GM19328 (cell line): Measurements from ENCODE around the gene RFX4.
"Not testable (repeated sequence)": the region's sequence is repeated elsewhere in the genome, so short reads cannot be mapped to it uniquely, and the experiment has no call there.

Experiments used
- ATAC-seq: cut with Tn5 transposase; IDR thresholded peaks from one replicate; pipeline ENCODE4 v1.9.1; 2021; ENCODE audit warnings: mild to moderate bottlenecking, moderate library complexity; ENCODE audit not compliant: unreplicated experiment

Gene RFX4

DNA sequence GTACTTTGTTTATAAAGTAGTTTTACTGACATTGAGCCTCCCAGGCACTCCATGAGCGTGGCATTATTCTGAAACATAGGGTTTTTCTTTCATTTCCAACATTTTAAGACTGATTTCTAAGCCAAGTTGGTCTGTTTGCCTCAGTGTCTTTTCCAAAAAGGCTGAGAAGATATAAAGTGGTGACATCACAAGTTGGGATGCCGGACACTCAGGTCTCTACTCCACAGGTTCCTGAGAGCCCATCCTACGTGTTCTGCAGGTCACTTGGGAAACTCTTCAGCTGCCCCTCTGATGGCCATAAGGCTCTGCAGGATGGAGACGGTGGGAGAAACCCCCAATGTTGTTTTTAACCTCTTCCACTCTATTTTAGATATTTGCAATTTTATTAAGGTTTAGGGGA is 6.0 kb downstream of the RFX4 start:
- no peak for ATAC-seq

DNA sequence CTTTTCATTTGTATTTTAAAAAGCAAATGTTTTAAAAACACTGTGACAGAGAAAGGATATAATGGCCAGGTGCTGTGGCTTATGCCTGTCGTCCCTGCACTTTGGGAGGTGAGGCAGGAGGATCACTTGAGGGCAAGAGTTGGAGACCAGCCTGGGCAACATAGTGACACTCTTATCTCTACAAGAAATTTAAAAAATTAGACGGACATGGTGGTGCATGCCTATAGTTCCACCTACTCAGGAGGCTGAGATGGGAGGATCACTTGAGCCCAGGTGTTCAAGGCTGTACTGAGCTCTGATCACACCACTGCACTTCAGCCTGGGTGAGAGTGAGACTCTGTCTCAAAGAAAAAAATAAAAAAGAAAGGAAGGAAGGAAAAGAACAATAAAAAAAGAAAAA is 7.8 kb downstream of the RFX4 start:
- no peak for ATAC-seq

DNA sequence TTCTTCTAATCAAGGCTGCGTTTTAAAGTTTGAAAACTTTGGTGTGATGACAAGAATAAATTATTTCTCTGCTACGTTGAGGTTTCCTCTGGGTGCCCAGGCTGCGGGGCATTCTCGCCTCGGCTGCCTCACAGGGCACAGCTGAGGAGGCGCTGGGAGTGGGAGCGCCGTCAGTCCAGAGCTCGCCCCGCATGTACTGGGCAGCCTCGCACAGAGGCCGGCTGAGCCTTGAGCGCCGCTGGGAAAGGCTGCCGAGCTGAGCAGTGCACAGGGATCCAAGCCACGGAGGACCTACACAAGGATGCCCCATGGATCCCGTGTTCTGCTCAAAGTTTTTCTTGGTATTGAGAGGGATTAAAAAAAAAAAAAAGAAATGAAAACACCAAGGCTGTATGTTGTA is 11.6 kb downstream of the RFX4 start:
- no peak for ATAC-seq

DNA sequence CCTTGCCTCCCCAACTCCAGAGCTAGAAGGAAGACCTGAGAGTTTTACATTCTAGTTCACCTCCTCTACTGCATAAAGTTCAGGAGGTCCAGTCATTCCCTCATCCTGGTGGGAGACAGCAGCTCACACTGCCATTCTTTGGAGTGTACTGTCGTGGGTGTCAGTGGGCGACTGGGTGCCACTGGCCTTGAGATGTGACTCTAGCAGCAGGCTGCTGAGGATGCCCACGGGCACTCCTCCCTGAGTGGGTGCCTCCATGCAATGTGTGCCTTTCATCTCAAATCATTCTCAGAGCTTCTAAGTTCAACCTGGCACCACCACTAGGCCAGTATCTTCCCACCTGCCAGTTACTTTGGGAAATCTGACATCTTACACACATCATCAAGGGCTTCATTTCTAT is 12.5 kb downstream of the RFX4 start:
- no peak for ATAC-seq

DNA sequence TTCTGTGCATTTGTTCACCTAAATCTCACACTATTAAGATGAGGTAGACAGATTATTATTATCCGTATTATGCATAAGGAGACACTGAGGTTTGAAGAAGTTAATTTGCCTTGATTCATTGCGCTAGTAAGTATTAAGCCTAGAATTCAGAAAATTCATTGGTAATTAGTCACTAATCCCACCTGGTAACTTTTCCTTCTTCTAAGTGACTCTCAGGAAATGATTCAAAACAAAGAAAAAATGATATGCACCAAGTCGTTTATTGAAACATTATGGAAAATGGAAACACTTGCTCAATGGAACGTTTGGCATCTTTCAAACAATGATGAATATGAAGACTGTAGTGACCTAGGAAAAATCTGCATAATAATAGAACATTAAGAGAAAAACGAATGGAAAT is 15.2 kb downstream of the RFX4 start:
- ATAC-seq, result no peak

DNA sequence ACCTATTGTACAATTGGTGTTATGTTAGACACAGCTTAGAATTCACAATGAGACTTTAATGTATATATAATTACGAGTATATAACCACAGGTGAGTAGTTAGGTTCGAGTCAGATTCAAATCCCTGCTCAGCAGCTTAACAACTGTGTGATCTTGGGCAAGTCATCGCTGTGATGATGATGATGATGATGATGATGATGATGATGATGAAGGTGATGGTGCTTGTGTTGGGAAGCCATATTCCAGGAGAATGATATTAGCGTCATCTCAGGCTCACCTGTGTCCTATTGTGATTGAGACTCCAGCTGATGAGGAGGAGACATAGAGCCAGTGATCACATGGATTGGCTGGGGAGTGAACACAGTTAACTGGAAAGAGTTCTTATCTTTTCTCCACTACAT is 16.5 kb downstream of the RFX4 start:
- no peak for ATAC-seq

DNA sequence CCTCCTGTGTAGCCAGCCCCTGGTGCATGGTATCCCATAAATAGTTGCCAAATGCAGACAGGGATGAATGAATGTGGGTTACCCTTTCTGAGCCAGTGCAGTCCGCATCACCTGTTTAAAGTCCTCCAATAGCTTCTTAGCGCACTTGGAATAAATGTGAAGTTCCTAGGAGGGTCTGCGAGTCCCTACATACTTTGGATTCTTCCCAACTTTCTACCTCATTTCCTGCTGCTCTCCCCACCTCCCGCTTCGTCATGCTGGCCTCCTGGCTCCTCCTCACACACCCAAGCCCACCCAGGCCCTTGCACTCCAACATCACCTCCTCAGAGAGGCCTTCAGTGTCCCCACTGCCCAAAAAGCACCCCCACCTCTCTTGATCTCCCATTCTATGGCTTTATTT is 17.7 kb downstream of the RFX4 start:
- ATAC-seq, result no peak

DNA sequence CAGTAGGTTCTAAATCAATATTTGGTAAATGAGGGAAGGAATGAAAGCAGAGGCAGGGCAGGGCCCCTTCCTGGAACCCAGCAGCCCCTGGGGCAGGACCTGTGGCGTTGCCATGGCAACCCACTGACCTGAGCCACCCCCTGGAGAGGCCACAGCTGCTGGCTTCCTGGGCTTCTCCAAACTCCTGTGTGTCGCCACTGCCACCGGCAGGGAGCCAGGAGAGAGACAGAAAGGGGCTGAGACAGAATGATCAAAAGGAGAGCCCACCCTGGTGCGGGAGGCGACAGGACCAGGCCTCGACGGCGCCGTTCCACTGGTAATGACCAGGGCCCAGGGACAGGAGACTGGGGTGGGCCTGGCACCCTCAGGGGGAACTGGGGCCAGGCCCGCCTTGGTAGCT is 18.2 kb downstream of the RFX4 start:
- ATAC-seq, result no peak

DNA sequence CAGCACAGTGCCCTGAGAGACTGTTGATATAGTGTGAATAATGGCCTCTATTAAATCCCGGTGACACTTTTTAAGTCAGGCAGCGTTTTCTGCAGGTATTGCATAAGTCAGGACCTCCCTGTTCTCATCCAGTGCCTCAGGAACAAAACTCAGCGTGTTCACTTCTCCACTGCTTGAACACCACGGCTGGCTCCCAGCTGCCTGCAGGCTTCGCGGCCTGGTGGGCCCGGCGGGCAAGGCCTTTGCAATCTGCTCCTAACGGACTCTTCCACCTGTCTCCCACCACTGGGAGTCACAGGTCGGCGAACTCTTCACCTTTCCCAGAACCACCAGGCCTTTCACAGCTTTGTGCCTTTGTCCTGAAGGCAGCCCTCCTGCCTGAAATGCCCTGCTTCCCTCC is 18.7 kb downstream of the RFX4 start:
- no peak for ATAC-seq

DNA sequence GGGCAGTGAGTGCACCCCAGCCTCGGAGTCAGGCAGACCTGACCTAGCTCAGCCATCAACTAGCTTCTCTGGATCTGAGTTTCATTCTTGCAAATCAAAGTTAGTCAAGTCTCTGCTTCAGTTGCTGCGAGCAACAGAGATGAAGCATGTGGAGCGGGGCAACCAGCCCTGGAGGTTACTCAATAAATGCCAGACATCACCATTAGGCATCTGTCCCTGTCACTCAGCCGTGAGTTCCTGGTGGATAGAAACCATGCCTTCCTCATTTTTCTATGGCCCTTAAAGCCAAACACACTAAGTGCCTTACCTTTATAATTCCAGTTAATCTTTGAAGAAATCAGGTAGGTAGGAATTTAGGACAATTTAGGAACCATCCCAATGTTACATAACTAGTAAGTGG is 19.3 kb downstream of the RFX4 start:
- ATAC-seq, result no peak

DNA sequence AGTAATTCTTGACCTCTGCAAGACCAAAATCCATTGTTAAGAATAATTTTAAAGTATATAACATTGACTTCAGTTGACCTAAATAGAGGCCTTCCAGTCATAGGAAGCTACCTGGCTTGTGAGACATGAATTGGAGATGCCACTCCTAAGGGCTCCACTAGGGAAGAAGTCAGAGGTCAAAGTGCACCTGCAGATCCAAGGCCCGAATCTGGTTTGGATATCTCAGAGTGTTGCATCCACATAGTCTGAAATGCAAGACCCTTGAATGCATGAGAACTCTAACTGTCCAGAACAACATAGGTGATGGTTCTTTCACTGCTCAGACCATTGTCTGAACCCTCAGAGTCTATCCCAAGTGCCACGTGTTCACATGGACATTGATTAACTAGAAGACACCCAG is 22.4 kb downstream of the RFX4 start:
- ATAC-seq, result no peak

DNA sequence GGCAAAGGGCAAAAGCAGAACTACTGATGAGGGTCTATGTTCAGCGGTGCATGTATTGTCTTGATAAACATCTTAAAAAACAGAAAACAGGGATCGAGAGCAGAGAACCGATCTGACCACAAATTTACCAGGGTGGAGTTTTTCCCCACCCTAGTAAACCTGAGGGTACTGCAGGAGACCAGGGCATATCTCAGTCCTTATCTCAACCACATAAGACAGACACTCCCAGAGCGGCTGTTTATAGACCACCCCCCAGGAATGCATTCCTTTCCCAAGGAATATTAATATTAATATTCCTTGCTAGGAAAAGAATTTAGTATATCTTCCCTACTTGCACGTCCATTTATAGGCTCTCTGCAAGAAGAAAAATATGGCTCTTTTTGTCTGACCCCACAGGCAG is 37.8 kb downstream of the RFX4 start:
- ATAC-seq, result not testable (repeated sequence)

DNA sequence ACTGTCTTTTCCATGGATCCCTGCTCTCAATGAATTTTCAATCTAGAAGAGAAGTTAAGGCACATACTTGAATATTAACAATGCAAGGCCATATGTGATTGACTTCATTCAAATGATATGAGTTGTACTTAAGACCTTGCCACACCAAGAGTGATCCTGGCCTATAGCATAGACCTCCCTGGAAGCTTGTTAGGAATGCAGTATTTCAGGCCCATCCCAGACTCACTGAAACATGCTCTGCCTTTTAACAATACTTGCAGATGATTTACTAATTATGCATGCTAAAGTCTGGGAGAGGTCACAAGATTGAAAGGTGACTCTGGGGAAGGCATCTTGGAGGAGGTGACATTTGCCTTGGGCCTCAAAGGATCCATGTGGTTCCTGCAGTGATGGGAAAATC is 43.2 kb downstream of the RFX4 start:
- ATAC-seq, result no peak

DNA sequence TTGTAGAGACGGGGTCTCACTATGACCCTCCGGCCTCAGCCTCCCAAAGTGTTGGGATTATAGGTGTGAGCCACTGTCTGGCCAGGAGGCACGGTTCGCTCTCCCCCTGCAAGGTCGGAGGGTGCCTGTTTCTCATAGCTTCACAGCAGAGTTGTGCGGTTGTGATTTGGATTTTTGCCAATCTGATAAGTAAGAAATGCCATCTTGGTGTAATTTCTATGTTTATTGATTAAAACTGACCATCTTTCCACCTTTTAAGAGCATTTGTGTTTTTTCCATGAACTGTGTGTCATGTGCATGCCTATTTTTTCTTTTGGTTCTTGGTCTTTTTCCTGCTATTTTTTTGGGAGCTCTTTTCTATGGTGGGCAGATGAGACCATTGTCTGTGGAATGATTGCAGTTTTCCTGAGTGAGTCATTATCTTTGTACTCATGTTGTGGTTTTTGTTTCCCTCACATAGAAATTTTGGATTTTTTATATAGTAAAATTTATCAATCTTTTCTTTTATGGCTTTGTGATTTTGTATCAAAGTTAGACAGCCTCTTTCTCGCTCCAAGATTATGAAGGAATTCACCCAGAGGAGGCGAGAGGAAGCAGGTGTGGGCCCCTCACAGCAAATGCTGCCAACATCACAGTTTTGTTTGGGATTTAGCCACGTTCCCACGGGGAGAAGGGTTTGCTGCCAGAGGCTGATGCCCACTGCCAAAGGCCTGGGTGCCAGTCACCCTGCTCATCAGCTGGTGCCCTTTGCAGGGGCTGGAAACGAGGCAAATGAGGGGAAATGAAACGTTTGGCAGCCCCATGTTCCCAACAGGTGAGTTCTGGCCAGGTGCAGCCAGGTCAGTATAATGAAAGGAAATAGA is 47.2 kb downstream of the RFX4 start:
- no peak for ATAC-seq

DNA sequence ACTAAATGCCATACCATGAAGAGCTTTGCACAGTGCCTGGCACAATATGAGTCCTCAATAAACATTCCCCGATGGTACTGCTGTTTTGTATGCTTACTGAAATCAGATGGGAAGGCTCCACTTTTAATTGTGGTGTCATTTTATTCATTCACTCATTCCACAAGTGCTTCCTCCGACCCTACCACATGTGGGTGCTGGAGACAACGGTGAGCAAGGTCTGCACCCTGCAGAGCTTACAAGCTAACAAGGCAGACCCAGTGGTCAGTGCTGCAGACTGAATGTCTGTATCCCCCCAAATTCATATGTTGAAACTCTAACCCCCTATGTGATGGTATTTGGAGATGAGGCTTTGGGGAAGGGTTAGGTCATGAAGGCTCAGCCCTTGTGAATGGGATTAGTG is 48.3 kb downstream of the RFX4 start:
- no peak for ATAC-seq

DNA sequence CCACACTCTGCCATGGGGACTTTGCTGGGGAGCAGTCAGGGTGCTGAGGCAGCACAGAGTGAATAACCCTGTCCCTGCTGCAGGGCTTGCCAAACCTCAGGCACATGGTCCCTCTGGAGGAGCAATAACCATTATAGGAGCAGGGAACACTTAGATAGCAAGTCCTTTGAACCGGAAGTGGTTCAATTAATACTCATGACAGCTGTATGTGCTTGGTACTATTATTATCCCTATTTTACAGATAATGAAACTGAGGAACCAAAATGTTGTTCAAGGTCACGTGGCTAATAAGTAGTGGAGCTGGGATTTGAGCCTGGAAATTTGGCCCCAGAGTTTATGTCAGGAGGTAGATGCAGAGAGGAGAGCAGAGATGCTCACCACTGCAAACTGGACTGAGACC is 49.0 kb downstream of the RFX4 start:
- ATAC-seq, result no peak

DNA sequence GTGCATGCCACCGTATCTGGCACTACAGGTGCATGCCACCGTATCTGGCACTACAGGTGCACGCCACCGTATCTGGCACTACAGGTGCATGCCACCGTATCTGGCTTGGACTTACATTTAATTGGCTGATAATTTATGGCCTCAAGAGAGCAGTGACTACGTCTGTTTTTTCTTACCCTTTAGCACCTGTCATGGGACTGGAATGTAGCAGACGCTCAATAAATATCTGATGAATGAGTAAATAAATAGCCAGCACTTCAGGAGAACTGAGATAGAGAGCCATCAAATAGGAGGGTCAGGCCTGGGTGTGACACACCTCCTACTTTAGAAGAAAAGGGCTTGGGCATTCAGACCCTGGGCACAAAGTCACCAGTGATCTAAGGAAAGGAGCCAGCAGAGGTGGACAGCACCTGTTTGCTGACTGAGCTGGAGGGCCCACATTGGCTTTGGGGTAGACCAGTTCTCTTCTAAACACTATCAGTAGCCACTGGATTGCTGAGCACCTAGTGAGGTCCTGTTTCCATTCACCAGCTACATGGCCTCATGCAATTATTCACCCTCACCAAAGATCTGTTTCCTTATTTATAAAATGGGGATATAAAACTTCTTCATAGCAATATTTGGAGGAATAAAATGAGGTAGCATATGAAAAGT is 50.1 kb downstream of the RFX4 start:
- ATAC-seq, result no peak

DNA sequence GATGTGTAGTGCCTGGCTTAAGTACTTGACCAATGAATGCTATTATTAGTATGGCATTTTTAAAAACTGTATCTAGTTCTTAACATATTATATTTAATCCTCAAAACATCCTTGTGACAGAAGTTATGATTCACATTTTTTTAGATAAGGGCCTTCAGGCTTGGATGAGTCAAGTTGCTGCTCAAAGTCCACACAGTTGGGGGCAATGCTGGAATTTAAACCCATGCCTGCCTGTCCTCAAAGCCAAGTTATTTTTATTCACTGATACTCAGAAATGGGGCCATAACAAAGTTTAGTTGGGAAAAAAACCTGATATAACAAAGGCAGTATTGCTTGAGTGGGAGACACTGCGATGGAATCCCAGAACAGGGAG is 50.6 kb downstream of the RFX4 start:
- ATAC-seq, result no peak

DNA sequence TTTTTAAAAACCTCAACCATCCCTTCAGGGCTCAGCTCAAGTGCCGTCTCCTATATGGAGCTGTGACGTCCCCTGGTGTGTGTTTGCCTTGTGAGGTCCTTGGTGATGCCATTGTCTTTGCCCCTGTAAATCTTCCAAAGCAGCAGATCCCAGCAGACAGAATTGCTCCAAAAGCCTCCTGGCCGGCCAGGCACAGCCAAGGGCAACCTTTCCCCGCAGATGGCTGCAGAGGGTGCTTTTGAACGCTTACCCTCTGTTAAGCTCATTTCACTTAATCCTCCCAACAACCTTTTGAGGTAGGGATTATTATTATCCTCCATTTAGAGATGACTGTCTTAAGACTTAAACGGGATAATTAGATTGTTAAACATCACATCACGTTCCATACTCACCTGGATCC is 51.4 kb downstream of the RFX4 start:
- ATAC-seq, result no peak

DNA sequence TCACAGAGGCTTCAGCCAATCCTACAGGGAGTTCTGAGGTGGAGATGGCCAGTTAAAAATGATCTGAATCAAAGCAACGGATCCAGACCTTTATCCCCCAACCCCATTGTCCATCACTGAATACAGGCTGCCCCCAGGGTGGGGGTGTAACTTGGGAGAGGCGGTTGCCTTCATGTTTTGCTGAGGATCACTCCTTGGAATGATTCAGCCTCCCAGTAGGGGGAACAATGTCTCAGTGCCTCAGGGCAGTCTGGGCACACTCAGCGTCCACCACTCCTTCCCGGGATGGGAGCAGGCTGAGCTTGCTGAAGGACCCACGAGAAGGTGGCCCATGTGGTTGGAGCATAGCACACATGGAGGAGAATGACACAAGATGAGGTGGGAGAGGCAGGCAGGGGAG is 60.2 kb downstream of the RFX4 start:
- ATAC-seq, result no peak

DNA sequence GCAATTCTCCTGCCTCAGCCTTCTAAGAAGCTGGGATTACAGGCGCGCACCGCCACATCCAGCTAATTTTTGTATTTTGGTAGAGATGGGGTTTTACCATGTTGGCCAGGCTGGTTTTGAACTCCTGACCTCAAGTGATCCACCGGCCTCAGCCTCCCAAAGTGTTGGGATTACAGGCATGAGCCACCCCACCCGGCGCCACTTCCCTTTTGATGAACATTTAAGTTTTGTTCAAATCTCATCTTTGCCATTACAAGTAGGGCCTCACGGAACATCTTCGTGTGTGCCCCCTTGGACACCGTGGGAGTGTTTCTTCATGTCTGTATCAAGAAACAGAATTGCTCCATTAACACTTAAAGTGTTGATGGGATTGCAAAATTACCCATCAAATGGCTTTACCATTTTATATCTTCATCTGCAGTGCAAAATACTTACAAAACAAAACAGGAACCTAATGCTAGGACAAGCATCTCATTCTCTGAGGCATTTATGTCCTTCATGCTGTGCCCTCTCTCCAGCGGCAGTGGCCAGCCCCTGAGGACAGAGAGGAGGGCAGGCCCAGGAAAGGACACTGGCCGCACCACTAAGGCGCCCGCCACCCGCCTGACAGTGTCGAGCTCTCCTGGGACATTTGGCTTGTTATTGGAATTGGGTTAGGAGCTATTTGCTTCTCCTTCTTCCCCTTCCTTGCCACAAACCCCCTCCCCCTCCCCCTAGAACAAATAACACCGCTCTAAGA is 61.7 kb downstream of the RFX4 start:
- ATAC-seq, result no peak

DNA sequence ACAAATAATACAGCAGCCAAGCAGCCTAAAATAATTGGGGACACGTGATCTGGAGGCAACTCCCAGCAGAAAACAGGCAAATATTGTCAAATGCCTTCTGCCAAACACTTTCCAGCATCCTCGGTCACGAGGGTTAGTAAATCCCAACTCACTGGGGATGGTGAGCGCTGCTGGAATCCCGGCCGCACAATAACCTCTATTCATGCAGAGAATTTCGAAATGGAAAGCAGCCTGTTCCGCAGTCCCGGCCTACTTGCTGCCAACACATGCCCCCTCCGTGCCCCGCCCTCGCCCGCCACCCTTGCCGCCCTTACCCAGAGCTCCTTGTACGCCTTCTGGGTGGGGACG is 62.2 kb downstream of the RFX4 start:
- ATAC-seq, result no peak
